ENCODE measurements around the gene TBL1X. TPM values are rescaled to one million over a fixed set of nuclear protein-coding genes. Genes with fewer than 3 reads are reported as not detected.
"Not testable (repeated sequence)": the region's sequence is repeated elsewhere in the genome, so short reads cannot be mapped to it uniquely, and the experiment has no call there.

TBL1X gene
- polyA plus RNA-seq, 3 donors = 4.2 to 11.0 (median 10.9) TPM

DNA sequence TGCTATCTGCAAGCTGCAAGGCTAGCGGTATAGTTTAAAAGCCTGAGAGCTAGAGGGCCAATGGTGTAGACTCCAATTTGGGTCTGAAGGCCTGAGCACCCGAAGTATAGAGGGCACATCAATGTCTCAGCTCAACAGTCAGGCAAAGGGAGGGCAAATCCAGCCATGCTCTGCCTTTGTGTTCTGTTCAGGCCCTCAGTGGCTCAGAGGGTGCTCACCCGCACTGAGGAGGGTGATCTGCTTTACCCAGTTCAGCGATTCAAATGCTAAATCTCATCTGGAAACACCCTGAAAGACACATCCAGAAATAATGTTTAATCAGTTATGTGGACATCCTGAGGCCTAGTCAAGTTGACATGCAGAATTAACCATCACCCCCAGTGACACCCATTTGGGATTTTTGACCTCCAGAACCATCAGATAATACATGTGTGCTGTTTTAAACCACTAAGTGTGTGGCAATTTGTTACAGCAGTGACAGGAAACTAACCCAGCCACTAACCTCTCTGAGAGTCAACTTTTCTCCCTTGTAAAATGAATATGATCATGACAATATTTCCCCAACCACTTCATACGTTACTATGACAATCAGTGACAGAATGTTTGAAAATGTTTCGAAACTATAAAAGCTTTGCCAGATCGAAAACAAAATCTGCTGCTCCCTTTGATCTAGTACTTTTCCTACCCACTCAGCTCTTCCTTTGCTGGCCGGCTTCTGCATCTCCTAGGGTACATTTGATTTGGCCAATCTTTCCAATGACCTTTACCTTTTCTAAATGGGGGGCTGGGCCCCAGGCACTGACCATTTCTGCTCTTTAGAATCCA, 8.4 kb upstream of the TBL1X start:
- no peak overlapping the region for H3K27ac ChIP-seq (ENCODE audit: low read depth, low read length)
- 62 to 78% (median 73%) methylated on average over 8 of the region's 8 CpGs for WGBS, 3 donors

DNA sequence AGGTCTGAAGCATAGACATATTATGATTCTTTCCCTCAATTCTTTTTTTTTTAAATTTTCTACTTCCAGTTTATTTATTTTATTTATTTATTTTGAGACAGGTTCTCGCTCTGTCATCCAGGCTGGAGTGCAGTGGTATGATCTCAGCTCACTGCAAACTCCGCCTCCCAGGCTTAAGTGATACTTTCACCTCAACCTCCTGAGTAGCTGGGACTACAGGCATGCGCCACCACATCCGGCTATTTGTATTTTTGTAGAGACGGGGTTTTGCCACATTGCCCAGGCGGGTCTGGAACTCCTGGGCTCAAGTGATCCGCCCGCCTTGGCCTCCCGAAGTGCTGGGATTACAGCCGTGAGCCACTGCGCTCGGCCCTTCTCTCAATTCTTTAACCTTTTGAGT, 6.8 kb upstream of the TBL1X start:
- not testable (repeated sequence) for H3K27ac ChIP-seq (ENCODE audit: low read depth, low read length)
- 49 to 91% (median 88%) methylated on average over 12 of the region's 12 CpGs for WGBS, 3 donors

DNA sequence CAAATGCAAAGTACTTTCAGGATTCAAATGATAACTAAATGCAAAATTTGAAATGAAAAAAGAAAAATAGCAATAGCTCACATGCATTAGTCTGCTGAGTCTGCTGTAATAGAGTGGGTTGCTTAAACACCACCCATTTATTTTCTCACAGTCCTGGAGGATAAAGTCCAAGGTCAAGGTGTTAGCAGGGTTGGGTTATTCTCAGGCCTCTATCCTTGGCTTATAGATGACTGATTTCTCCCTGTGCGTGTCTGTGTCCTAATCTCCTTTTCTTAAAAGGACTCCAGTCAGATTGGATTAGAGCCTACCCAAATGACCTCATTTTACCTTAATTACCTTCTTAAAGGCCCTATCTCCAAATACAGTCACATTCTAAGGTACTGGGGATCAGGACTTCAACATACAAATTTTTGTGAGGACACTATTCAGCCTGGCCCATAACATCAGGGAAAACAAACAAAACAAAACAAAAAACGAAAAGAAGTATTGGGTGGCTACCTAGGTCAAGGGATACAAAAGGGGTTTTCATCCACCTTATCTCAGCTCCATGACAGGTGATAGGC, 6.3 kb upstream of the TBL1X start:
- 23 to 76% (median 61%) methylated on average over 2 of the region's 2 CpGs for WGBS, 3 donors
- no peak overlapping the region for H3K27ac ChIP-seq (ENCODE audit: low read depth, low read length)

DNA sequence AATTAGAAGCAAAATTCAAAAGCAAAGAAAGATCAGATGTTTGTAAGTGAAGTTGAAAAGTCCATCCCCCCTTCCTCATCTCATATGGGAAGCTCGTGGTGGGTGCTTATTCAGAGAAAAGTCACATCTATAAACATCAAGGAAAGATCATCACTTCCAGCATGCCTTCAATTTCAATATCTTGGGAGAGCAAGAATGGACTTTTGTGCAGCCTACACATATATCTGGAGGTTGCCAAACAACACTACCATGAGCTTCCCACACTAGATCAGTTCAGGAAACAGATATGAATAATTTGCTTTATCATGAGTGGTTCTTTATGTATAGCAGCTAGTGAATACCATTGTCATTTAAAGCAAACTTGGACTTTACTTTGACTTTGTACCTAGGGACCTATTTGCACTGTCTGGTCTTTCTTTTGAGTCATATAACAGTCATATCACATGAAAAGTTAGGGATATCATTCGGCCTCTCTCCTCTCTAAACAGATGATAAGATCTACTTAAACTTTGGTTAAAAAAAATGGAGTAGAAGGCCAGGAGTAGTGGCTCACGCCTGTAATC, 5.6 kb upstream of the TBL1X start:
- WGBS, 3 donors = 61 to 80% (median 62%) methylated on average over 3 of the region's 3 CpGs
- H3K27ac ChIP-seq (ENCODE audit: low read depth, low read length) = no peak overlapping the region

DNA sequence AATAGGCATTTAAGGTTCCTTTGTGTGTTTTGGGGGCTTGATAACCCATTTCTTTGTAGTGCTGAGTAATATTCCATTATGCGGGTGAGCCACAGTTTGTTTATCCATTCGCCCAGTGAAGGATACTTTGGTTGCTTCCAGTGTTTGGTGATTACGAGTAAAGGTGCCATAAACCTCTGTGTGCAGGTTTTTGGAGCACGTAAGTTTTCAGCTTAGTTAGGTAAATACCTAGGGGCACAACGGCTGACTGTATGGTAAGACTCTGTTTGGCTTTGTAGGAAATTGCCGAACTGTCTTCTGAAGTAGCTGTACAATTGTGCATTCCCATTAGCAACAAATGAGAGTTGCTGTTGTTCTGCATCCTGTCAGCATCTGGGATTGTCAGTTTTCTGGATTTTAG, 3.8 kb upstream of the TBL1X start:
- WGBS, 3 donors = 56 to 92% (median 65%) methylated on average over 6 of the region's 6 CpGs

GRCh38 chrX:9462456-9462855, 2.4 kb upstream of the TBL1X start:
- 40 to 46% (median 45%) methylated on average over 6 of the region's 6 CpGs for WGBS, 3 donors
- no peak overlapping the region for H3K27ac ChIP-seq (ENCODE audit: low read depth, low read length)

More for the DNA sequence above, 3.8 kb upstream of the TBL1X start:
- H3K27ac ChIP-seq (ENCODE audit: low read depth, low read length) = no peak overlapping the region

DNA sequence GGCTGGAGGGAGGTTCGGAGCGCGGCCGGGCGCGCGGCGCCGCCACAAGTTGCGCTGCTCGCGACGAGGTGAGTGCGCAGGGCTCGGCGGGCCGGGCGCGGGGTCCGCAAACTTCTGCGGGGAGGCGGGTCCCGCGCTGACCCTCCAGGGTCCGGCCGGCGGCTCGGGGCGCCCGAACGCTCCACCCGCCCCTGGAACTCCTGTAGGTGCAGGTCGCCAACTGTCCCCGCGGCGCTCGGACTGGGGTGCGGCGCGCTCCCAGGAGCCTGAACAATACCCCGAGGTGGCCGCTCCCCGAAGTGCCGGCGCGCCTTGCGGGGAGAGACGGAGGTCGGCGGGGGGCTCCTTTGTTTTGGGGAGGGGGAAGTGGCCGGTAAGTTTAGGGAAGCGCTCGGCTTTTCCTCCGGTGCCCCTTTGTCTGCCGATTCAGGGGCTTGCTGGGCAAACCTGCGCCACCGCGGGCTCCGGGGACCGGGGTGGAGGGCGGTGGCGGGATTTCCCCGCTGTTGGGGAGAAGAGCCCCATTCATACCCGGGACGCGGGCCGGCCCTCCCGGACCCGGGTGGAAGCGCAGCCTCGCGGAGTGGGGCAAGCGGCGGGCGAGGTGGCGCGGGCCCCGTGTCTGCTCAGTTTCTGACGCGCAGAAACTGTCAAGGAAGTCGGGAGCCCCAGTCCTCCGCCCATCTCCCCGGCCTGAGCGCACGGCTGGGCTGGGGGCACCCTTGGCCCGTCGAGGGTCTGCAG, 694 bp downstream of the TBL1X start:
- no peak overlapping the region for H3K27ac ChIP-seq (ENCODE audit: low read depth, low read length)
- 0 to 4% (median 1%) methylated on average over 15 to 86 of the region's 87 CpGs for WGBS, 3 donors

GRCh38 chrX:9466124-9466495, 1.3 kb downstream of the TBL1X start:
- H3K27ac ChIP-seq (ENCODE audit: low read depth, low read length) = no peak overlapping the region
- WGBS, 3 donors = 1 to 6% (median 2%) methylated on average over 23 to 31 of the region's 31 CpGs

- H3K27ac ChIP-seq (ENCODE audit: low read depth, low read length) = no peak overlapping the region
- 36 to 64% (median 62%) methylated on average over 6 of the region's 6 CpGs for WGBS, 3 donors
Observed at GRCh38 chrX:9466736-9467135, 1.9 kb downstream of the TBL1X start.

GRCh38 chrX:9467146-9467545, 2.3 kb downstream of the TBL1X start:
- no peak overlapping the region for H3K27ac ChIP-seq (ENCODE audit: low read depth, low read length)
- 54 to 86% (median 83%) methylated on average over 11 of the region's 11 CpGs for WGBS, 3 donors

- no peak overlapping the region for H3K27ac ChIP-seq (ENCODE audit: low read depth, low read length)
- WGBS, 3 donors = 52 to 84% (median 73%) methylated on average over 11 of the region's 11 CpGs
Observed at GRCh38 chrX:9467751-9468150, 2.9 kb downstream of the TBL1X start.

- 38 to 91% (median 70%) methylated on average over 12 of the region's 12 CpGs for WGBS, 3 donors
- no peak overlapping the region for H3K27ac ChIP-seq (ENCODE audit: low read depth, low read length)
Observed at GRCh38 chrX:9471571-9471985, 6.7 kb downstream of the TBL1X start.

DNA sequence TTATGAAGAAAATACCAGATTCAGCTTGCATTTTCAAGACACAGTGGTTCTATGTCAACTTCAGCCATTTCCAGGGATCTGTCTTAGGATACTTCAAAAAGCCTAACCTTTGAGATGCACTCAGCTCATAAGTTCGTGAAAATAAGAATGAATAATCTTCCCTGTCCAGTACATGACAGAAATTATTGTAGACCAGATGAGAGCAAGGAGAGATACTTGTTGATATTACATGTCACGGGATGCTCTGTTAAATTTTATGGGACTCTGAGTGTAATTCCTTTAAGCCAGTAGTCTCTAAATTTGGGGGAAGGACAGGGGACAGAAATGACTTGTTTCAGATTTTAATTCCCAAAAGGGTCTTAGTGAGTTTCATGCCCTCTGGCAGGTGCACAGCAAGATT, 8.8 kb downstream of the TBL1X start:
- no peak overlapping the region for H3K27ac ChIP-seq (ENCODE audit: low read depth, low read length)
- WGBS, 3 donors = 60 to 98% (median 92%) methylated on average over 2 of the region's 2 CpGs

GRCh38 chrX:9475417-9475816, 10.6 kb downstream of the TBL1X start:
- WGBS, 3 donors = 89 to 98% (median 94%) methylated on average over 4 of the region's 4 CpGs
- H3K27ac ChIP-seq (ENCODE audit: low read depth, low read length) = not testable (repeated sequence)

DNA sequence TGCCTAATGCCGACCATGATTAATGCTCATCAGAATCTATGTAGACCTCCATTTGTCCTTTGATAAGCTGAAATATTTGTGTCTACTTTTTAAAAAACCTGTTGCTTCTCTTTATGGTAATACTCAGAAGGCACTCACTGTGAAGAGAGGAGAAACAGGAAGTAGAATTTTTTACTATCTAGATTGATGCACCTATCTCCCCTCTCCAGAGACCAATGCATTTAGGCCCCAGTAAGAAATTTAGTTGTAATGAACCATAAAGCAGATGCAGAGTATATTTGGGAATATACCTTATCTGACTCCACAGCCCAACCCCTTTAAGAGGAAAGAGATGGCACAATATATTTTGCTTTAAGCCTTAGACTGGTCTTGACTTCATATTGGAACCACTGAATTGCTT, 11.1 kb downstream of the TBL1X start:
- 68 to 94% (median 92%) methylated on average over 1 of the region's 1 CpG for WGBS, 3 donors
- no peak overlapping the region for H3K27ac ChIP-seq (ENCODE audit: low read depth, low read length)

- no peak overlapping the region for H3K27ac ChIP-seq (ENCODE audit: low read depth, low read length)
- WGBS, 3 donors = 29 to 89% (median 77%) methylated on average over 3 of the region's 3 CpGs
Observed at GRCh38 chrX:9476810-9477575, 12.1 kb downstream of the TBL1X start.

DNA sequence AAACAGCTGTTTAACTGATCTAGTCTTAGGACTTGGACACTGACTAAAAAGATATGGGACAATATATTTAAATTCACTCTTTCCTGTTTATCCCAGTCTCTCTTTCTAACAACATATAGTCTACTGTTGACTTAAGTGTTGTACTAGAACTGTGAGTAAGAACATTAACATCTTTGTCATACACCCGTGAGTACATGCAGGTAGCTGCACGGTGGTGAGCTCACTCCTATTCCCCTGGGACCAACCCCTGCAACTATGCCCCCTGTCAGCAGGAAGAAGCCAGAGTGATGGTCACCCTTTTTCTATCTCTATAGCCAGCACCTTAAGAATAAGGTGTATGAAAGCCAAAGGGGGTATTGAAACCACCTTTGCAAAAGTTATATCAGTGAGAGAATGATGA, 17.6 kb downstream of the TBL1X start:
- WGBS, 3 donors = 69 to 96% (median 82%) methylated on average over 2 of the region's 2 CpGs
- H3K27ac ChIP-seq (ENCODE audit: low read depth, low read length) = no peak overlapping the region

- 61 to 81% (median 76%) methylated on average over 3 of the region's 3 CpGs for WGBS, 3 donors
- H3K27ac ChIP-seq (ENCODE audit: low read depth, low read length) = no peak overlapping the region
Observed at GRCh38 chrX:9482837-9483236, 18.0 kb downstream of the TBL1X start.
